Esophagus muscularis mucosa (tissue), 3 donors: Measurements from ENCODE around the gene NBEA.

Source experiments
- POLR2A ChIP-seq: fragments of 450-650 bp; IDR thresholded peaks from one replicate; pipeline ENCODE4 v1.6.1; 2017; ENCODE audit warnings: antibody characterized with exemption, moderate library complexity, mild to moderate bottlenecking, low read depth
- POLR2AphosphoS5 ChIP-seq, 2 donors: sonication (generic); formaldehyde crosslinking; IDR thresholded peaks; one replicate each; pipeline ENCODE4 v1.6.1; 2017; ENCODE audit warnings: antibody characterized with exemption in 2 of 2
- TF ChIP-seq, protein P1 (sequence below), 3 experiments: fragments of 200-600 bp in 2 of 3; fragments of 450-650 bp in 1 of 3; sonication (generic) in 2 of 3; IDR thresholded peaks; one replicate each; pipeline ENCODE4 v1.5.1; 2017 to 2019; ENCODE audit warnings: antibody characterized with exemption in 3 of 3, mild to moderate bottlenecking in 2 of 3, moderate library complexity in 1 of 3

DNA sequence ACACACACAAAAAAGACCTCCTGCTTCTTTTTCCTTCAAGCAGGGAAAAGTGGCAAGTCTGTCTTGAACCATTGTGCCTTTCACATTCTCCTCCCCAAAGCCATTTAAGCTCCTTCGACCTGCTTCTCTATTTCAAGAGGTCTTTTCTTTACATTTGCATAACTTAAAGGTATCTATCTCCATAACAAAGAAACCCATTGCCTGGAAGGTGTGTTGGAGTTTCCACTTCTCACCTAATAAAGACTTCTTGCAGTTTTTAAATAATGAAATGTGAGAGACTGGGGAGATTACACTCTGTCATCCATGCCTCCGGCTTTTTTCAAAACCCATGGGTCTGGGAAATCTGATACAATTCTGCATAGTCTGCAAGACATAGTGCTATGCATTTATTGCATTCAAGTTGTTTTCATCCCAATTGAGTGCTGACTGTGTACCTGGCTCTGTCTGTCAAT is 41.8 kb upstream of the NBEA start:
- TF ChIP-seq, protein P1, sequence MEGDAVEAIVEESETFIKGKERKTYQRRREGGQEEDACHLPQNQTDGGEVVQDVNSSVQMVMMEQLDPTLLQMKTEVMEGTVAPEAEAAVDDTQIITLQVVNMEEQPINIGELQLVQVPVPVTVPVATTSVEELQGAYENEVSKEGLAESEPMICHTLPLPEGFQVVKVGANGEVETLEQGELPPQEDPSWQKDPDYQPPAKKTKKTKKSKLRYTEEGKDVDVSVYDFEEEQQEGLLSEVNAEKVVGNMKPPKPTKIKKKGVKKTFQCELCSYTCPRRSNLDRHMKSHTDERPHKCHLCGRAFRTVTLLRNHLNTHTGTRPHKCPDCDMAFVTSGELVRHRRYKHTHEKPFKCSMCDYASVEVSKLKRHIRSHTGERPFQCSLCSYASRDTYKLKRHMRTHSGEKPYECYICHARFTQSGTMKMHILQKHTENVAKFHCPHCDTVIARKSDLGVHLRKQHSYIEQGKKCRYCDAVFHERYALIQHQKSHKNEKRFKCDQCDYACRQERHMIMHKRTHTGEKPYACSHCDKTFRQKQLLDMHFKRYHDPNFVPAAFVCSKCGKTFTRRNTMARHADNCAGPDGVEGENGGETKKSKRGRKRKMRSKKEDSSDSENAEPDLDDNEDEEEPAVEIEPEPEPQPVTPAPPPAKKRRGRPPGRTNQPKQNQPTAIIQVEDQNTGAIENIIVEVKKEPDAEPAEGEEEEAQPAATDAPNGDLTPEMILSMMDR (IDR thresholded peaks at IDR 0.05), result no peak
- no peak for TF ChIP-seq POLR2AphosphoS5 (IDR thresholded peaks at IDR 0.05)
- no peak for TF ChIP-seq POLR2A
